ENCODE measurements around the gene SVIL.

Gene SVIL

DNA sequence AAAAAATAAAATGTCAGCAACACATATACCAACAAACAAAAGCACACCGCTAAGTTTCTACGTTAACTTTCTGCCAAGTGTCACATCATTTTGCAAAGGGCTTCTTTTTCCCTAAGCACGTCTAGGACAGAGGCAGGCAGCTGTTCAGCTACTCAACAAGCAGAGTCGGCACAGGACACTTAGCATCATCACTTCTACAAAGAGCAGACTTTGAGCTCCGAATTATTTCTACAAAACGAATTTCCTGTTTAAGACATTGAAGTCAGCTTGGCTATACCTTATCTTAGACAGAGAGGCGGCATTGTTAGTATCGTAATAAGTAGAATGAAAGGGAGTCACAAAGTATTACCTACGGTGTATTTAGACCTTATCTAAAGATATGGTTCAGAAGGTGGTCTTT lies 110.1 kb downstream of the SVIL start:
- no peaks in the 10 kb centered on the region for H3K36me3 ChIP-seq (ENCODE audit: insufficient read depth)
- TF ChIP-seq, protein P1, sequence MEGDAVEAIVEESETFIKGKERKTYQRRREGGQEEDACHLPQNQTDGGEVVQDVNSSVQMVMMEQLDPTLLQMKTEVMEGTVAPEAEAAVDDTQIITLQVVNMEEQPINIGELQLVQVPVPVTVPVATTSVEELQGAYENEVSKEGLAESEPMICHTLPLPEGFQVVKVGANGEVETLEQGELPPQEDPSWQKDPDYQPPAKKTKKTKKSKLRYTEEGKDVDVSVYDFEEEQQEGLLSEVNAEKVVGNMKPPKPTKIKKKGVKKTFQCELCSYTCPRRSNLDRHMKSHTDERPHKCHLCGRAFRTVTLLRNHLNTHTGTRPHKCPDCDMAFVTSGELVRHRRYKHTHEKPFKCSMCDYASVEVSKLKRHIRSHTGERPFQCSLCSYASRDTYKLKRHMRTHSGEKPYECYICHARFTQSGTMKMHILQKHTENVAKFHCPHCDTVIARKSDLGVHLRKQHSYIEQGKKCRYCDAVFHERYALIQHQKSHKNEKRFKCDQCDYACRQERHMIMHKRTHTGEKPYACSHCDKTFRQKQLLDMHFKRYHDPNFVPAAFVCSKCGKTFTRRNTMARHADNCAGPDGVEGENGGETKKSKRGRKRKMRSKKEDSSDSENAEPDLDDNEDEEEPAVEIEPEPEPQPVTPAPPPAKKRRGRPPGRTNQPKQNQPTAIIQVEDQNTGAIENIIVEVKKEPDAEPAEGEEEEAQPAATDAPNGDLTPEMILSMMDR (conservative IDR thresholded peaks at IDR 0.05; ENCODE audit: low read depth, low read length): no peak

DNA sequence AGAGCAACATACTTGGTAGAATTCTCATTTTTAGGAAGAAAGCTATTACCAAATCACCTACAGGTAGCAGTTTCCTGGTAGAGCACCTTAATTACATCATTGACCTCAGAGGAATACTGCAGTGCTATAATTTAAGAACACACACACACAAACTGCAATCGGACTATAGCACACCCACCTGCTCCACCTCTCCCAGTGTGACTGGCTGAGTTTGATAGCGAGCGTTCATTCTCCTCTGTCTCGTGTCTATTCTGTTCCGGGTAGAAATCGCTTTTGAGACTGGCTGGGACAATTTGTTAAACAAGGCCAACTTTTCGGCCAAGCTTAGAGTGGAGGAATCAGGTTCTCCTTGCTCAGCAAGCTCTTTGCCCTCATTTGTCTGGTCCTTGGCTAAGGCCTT lies 110.5 kb downstream of the SVIL start:
- Histone ChIP-seq H3K27me3 (ENCODE audit: insufficient read depth, low read depth) (no peaks in the 10 kb centered on the region), H3K9ac (no peak overlapping the region), H3K36me3 (ENCODE audit: insufficient read depth) (no peaks in the 10 kb centered on the region), H3K27ac (no peak overlapping the region), H4K20me1 (ENCODE audit: insufficient read depth) (no peaks in the 10 kb centered on the region), H3K4me2 (no peak overlapping the region), H3K4me3 (IDR thresholded peaks at IDR 0.05; ENCODE audit: insufficient read depth, low read depth, low read length) (no peak overlapping the region), H3K4me1 (ENCODE audit: low read depth, poor library complexity, severe bottlenecking) (no peaks in the 10 kb centered on the region), H3K79me2 (ENCODE audit: insufficient read depth, low read depth) (no peaks in the 10 kb centered on the region), H2AFZ (ENCODE audit: low read depth) (no peak overlapping the region)
- TF ChIP-seq, protein P1 (conservative IDR thresholded peaks at IDR 0.05; ENCODE audit: low read depth, low read length): no peak

More for the DNA sequence above, 110.1 kb downstream of the SVIL start:
- no peak overlapping the region for H3K27ac ChIP-seq
- H3K9ac ChIP-seq: no peak overlapping the region
- no peaks in the 10 kb centered on the region for H4K20me1 ChIP-seq (ENCODE audit: insufficient read depth)
- H3K27me3 ChIP-seq (ENCODE audit: insufficient read depth, low read depth): no peaks in the 10 kb centered on the region
- no peaks in the 10 kb centered on the region for H3K4me1 ChIP-seq (ENCODE audit: low read depth, poor library complexity, severe bottlenecking)
- no peaks in the 10 kb centered on the region for H3K79me2 ChIP-seq (ENCODE audit: insufficient read depth, low read depth)
- no peak overlapping the region for H3K4me2 ChIP-seq
- no peak overlapping the region for H2AFZ ChIP-seq (ENCODE audit: low read depth)
- H3K4me3 ChIP-seq (IDR thresholded peaks at IDR 0.05; ENCODE audit: insufficient read depth, low read depth, low read length): no peak overlapping the region

DNA sequence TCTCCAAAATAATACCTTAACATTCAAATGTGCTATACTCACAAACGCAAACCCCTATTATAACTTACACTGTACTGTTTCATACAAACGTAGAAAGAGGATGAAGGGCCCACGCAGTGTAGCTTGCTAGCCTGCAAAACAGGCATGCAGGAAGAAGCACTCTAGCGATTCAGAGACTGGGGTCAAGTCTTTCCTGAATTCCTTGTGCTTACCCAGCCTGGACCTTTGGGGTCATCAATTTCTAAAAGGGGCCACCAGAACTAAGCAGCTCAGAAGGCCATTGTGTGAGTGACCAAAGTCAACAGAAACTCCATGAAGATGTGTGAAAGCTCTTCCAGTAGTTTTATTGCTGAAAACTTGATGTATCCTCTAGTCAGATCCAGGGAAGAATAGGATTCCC lies 111.9 kb downstream of the SVIL start:
- TF ChIP-seq, protein P1 (conservative IDR thresholded peaks at IDR 0.05; ENCODE audit: low read depth, low read length): no peak
- Histone ChIP-seq H4K20me1 (ENCODE audit: insufficient read depth) (no peaks in the 10 kb centered on the region), H3K4me3 (IDR thresholded peaks at IDR 0.05; ENCODE audit: insufficient read depth, low read depth, low read length) (no peak overlapping the region), H3K36me3 (ENCODE audit: insufficient read depth) (no peaks in the 10 kb centered on the region), H3K4me2 (no peak overlapping the region), H3K27me3 (ENCODE audit: insufficient read depth, low read depth) (no peaks in the 10 kb centered on the region), H3K27ac (no peak overlapping the region), H3K79me2 (ENCODE audit: insufficient read depth, low read depth) (no peaks in the 10 kb centered on the region), H3K9ac (no peak overlapping the region), H2AFZ (ENCODE audit: low read depth) (no peak overlapping the region), H3K4me1 (ENCODE audit: low read depth, poor library complexity, severe bottlenecking) (no peaks in the 10 kb centered on the region)

DNA sequence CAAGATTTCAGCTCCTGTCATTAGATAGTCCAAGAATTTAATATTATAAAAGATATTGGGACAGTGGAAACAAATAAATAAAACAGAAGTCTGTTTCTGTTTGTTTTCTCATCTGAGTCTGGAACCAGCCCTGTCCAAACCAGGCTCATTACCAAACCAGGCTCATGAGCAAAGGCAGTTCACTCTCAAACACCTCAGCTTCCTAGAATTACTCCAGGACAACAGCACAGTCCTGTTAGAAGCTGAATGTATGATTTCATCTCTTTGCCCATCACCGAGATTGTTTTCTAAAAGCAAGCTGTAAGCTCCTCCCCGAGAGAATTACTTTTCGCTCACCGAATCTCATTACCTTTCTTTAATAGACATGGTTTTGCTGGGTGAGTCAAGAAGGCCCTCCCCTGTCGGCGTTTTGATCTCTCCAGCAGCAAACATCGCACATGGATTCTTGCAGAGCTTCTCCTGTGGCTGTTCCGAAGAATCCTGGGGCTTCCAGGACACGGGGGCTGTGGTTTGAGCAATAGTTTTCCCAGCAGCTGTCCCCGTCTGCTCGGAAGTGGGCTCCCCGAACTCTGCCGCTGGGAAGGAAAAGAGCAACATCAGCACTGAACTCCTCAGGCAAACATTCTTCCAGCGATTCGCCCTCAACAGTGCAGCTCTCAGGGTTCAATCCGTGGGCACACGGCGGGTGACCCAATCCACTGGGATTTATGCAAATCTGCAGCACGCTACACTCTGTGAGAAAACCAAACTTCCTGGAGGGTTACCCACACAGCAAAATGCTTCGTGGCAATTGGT lies 112.5 kb downstream of the SVIL start:
- Histone ChIP-seq H2AFZ (ENCODE audit: low read depth) (no peak overlapping the region), H4K20me1 (ENCODE audit: insufficient read depth) (no peaks in the 10 kb centered on the region), H3K27me3 (ENCODE audit: insufficient read depth, low read depth) (no peaks in the 10 kb centered on the region), H3K4me1 (ENCODE audit: low read depth, poor library complexity, severe bottlenecking) (no peaks in the 10 kb centered on the region), H3K79me2 (ENCODE audit: insufficient read depth, low read depth) (no peaks in the 10 kb centered on the region), H3K4me3 (IDR thresholded peaks at IDR 0.05; ENCODE audit: insufficient read depth, low read depth, low read length) (no peak overlapping the region), H3K27ac (no peak overlapping the region), H3K4me2 (no peak overlapping the region), H3K9ac (no peak overlapping the region), H3K36me3 (ENCODE audit: insufficient read depth) (no peaks in the 10 kb centered on the region)
- TF ChIP-seq, protein P1 (conservative IDR thresholded peaks at IDR 0.05; ENCODE audit: low read depth, low read length): no peak
